Activated naive CD4-positive, alpha-beta T cell treated with anti-CD3 and anti-CD28 coated beads, Interleukin-2, amount 50 U/mL, for 24 hours (primary cell): ENCODE results near the gene SETD2.

Source experiments
- H3K27ac Mint-ChIP-seq: one replicate; pipeline ENCODE4 v1.8.0; 2021; ENCODE audit warnings: mild to moderate bottlenecking, mixed read lengths
- H3K27me3 Mint-ChIP-seq: one replicate; pipeline ENCODE4 v1.8.0; 2021; ENCODE audit warnings: mixed read lengths
- H3K36me3 Mint-ChIP-seq: one replicate; pipeline ENCODE4 v1.8.0; 2021; ENCODE audit warnings: mixed read lengths
- H3K4me1 Mint-ChIP-seq: one replicate; pipeline ENCODE4 v1.8.0; 2021; ENCODE audit warnings: mixed read lengths
- H3K4me3 Mint-ChIP-seq: one replicate; pipeline ENCODE4 v1.8.0; 2021; ENCODE audit warnings: mild to moderate bottlenecking, mixed read lengths
- H3K9me3 Mint-ChIP-seq: one replicate; pipeline ENCODE4 v1.8.0; 2021; ENCODE audit warnings: mixed read lengths

Gene SETD2

GRCh38 chr3:46996689-46997452 is 167.0 kb downstream of the SETD2 start:
- H3K4me1 Mint-ChIP-seq: peaks cover 17% of the 10 kb centered on the region
- no peaks in the 10 kb centered on the region for H3K9me3 Mint-ChIP-seq
- peaks cover 1% of the 10 kb centered on the region for H3K36me3 Mint-ChIP-seq
- no peak overlapping the region for H3K4me3 Mint-ChIP-seq
- no peaks in the 10 kb centered on the region for H3K27me3 Mint-ChIP-seq
- H3K27ac Mint-ChIP-seq: no peak overlapping the region

- Mint-ChIP-seq H3K4me1 (peaks cover 17% of the 10 kb centered on the region), H3K36me3 (peaks cover 1% of the 10 kb centered on the region), H3K9me3 (no peaks in the 10 kb centered on the region), H3K27ac (no peak overlapping the region), H3K4me3 (no peak overlapping the region), H3K27me3 (no peaks in the 10 kb centered on the region)
These were observed 167.9 kb downstream of the SETD2 start for GRCh38 chr3:46995901-46996562.

GRCh38 chr3:46994801-46995731 is 168.8 kb downstream of the SETD2 start:
- H3K27me3 Mint-ChIP-seq: no peaks in the 10 kb centered on the region
- H3K4me1 Mint-ChIP-seq: peaks cover 23% of the 10 kb centered on the region
- H3K27ac Mint-ChIP-seq: no peak overlapping the region
- H3K4me3 Mint-ChIP-seq: no peak overlapping the region
- H3K9me3 Mint-ChIP-seq: no peaks in the 10 kb centered on the region
- peaks cover 1% of the 10 kb centered on the region for H3K36me3 Mint-ChIP-seq

GRCh38 chr3:46993986-46994385 is 169.9 kb downstream of the SETD2 start:
- Mint-ChIP-seq H3K4me3 (no peak overlapping the region), H3K36me3 (peaks cover 2% of the 10 kb centered on the region), H3K4me1 (peaks cover 34% of the 10 kb centered on the region), H3K9me3 (no peaks in the 10 kb centered on the region), H3K27ac (no peak overlapping the region), H3K27me3 (no peaks in the 10 kb centered on the region)

GRCh38 chr3:46993292-46993691 is 170.6 kb downstream of the SETD2 start:
- no peak overlapping the region for H3K4me3 Mint-ChIP-seq
- H3K27ac Mint-ChIP-seq: no peak overlapping the region
- peaks cover 36% of the 10 kb centered on the region for H3K4me1 Mint-ChIP-seq
- no peaks in the 10 kb centered on the region for H3K27me3 Mint-ChIP-seq
- H3K36me3 Mint-ChIP-seq: peaks cover 3% of the 10 kb centered on the region
- no peaks in the 10 kb centered on the region for H3K9me3 Mint-ChIP-seq

- H3K27me3 Mint-ChIP-seq: no peaks in the 10 kb centered on the region
- no peak overlapping the region for H3K4me3 Mint-ChIP-seq
- H3K36me3 Mint-ChIP-seq: peaks cover 3% of the 10 kb centered on the region
- H3K27ac Mint-ChIP-seq: no peak overlapping the region
- H3K4me1 Mint-ChIP-seq: peaks cover 41% of the 10 kb centered on the region
- no peaks in the 10 kb centered on the region for H3K9me3 Mint-ChIP-seq
These were observed 171.7 kb downstream of the SETD2 start for GRCh38 chr3:46992231-46992630.

- Mint-ChIP-seq H3K27ac (peak overlapping the region; percentile 59), H3K27me3 (no peaks in the 10 kb centered on the region), H3K36me3 (peaks cover 3% of the 10 kb centered on the region), H3K9me3 (no peaks in the 10 kb centered on the region), H3K4me1 (peaks cover 41% of the 10 kb centered on the region), H3K4me3 (no peak overlapping the region)
These were observed 172.3 kb downstream of the SETD2 start for GRCh38 chr3:46991406-46992165.

GRCh38 chr3:46990573-46991374 is 173.1 kb downstream of the SETD2 start:
- Mint-ChIP-seq H3K36me3 (peaks cover 3% of the 10 kb centered on the region), H3K4me3 (no peak overlapping the region), H3K4me1 (peaks cover 49% of the 10 kb centered on the region), H3K9me3 (no peaks in the 10 kb centered on the region), H3K27me3 (no peaks in the 10 kb centered on the region), H3K27ac (peak overlapping the region; percentile 59)

- Mint-ChIP-seq H3K9me3 (no peaks in the 10 kb centered on the region), H3K4me1 (peaks cover 64% of the 10 kb centered on the region), H3K36me3 (peaks cover 4% of the 10 kb centered on the region), H3K27ac (peak overlapping the region; percentile 17), H3K27me3 (no peaks in the 10 kb centered on the region), H3K4me3 (peak overlapping the region; percentile 72)
These were observed 174.6 kb downstream of the SETD2 start for GRCh38 chr3:46989146-46989810.

GRCh38 chr3:46988616-46989015 is 175.3 kb downstream of the SETD2 start:
- Mint-ChIP-seq H3K4me1 (peaks cover 69% of the 10 kb centered on the region), H3K27me3 (no peaks in the 10 kb centered on the region), H3K9me3 (no peaks in the 10 kb centered on the region), H3K36me3 (peaks cover 4% of the 10 kb centered on the region), H3K27ac (peak overlapping the region; percentile 55), H3K4me3 (peak overlapping the region; percentile 72)

- Mint-ChIP-seq H3K9me3 (no peaks in the 10 kb centered on the region), H3K36me3 (peaks cover 4% of the 10 kb centered on the region), H3K4me1 (peaks cover 73% of the 10 kb centered on the region), H3K27ac (peak overlapping the region; percentile 81), H3K4me3 (peak overlapping the region; percentile 64), H3K27me3 (no peaks in the 10 kb centered on the region)
These were observed 176.0 kb downstream of the SETD2 start for GRCh38 chr3:46987743-46988401.

- H3K9me3 Mint-ChIP-seq: no peaks in the 10 kb centered on the region
- peak overlapping the region; percentile 65 for H3K27ac Mint-ChIP-seq
- H3K4me1 Mint-ChIP-seq: peaks cover 78% of the 10 kb centered on the region
- H3K27me3 Mint-ChIP-seq: no peaks in the 10 kb centered on the region
- peak overlapping the region; percentile 64 for H3K4me3 Mint-ChIP-seq
- peaks cover 4% of the 10 kb centered on the region for H3K36me3 Mint-ChIP-seq
These were observed 176.6 kb downstream of the SETD2 start for GRCh38 chr3:46987319-46987742.

- no peaks in the 10 kb centered on the region for H3K9me3 Mint-ChIP-seq
- H3K36me3 Mint-ChIP-seq: peaks cover 4% of the 10 kb centered on the region
- no peaks in the 10 kb centered on the region for H3K27me3 Mint-ChIP-seq
- H3K4me3 Mint-ChIP-seq: peak overlapping the region; percentile 57
- peaks cover 79% of the 10 kb centered on the region for H3K4me1 Mint-ChIP-seq
- H3K27ac Mint-ChIP-seq: no peak overlapping the region
These were observed 177.1 kb downstream of the SETD2 start for GRCh38 chr3:46986782-46987310.
